Measurements from ENCODE around the gene ROBO4.

Gene ROBO4

GRCh38 chr11:124897674-124898262, at the start of gene ROBO4:
ROBO4 (minus strand) TSS chr11:124897865; CDS start chr11:124897795, 70 bp downstream.
- no peak for DNase-seq (ENCODE audit: low read depth in 1 of 2, low spot score in 1 of 2)

- no peak for DNase-seq (ENCODE audit: low read depth in 1 of 2, low spot score in 1 of 2)
These were observed 49.1 kb upstream of the ROBO4 start for GRCh38 chr11:124946735-124947141.

GRCh38 chr11:124945826-124946225, 48.2 kb upstream of the ROBO4 start:
- DNase-seq (ENCODE audit: low read depth in 1 of 2, low spot score in 1 of 2): no peak

DNA sequence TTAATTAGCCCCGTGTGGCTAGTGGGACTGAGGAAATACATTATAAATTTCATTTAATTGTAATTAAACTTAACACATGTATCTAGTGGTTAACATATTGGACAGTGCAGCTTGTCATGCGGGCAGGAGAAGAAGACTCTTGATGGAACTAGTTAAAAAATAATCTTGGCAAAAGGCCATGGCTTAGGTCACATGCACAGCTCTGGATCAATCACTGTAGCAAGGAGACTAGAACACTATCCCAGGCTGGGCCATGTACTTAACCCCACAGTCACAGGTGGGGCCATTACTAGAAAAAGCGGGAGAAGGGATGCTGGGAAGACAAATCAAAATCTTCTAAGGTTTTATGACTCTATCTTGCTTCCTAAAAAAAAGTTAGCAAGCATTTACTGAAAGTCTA, 46.9 kb upstream of the ROBO4 start:
- no peak for DNase-seq (ENCODE audit: low read depth in 1 of 2, low spot score in 1 of 2)

DNA sequence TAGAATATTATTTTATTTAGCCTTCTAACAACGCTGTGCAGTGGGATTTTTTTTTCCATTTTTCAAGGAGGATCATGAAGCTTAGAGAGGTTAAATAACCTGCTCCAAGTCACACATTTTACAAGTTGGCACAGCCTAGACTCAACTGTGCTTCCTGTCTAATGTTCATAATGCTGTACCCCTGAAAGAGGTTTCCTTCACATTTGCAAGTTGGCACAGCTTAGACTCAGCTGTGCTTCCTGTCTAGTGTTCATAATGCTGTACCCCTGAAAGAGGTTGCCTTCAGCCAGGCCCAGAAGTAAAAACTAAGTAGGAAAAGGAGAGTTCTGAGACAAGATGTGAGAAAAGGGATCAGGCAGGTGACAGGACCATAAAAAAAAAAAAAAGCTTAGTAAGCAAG, 46.1 kb upstream of the ROBO4 start:
- DNase-seq (ENCODE audit: low read depth in 1 of 2, low spot score in 1 of 2): no peak

DNA sequence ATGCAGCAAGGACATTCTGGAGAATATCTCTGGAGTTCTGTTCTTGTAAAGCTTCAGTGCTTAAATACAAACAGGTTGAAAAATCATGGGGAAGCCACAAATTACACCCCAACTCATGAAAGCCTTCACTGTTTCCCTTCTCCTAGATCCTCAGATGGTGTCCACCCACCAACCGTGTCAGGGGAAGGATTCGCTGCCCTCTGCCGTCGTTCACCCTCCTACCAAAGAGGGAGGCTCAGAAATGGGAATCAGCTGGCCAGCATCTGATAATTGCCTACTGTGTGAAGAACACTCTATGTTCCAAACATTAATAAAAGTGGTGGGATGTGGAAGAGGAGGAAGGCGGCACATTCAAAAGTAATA, 45.6 kb upstream of the ROBO4 start:
- DNase-seq (ENCODE audit: low read depth in 1 of 2, low spot score in 1 of 2): no peak

DNA sequence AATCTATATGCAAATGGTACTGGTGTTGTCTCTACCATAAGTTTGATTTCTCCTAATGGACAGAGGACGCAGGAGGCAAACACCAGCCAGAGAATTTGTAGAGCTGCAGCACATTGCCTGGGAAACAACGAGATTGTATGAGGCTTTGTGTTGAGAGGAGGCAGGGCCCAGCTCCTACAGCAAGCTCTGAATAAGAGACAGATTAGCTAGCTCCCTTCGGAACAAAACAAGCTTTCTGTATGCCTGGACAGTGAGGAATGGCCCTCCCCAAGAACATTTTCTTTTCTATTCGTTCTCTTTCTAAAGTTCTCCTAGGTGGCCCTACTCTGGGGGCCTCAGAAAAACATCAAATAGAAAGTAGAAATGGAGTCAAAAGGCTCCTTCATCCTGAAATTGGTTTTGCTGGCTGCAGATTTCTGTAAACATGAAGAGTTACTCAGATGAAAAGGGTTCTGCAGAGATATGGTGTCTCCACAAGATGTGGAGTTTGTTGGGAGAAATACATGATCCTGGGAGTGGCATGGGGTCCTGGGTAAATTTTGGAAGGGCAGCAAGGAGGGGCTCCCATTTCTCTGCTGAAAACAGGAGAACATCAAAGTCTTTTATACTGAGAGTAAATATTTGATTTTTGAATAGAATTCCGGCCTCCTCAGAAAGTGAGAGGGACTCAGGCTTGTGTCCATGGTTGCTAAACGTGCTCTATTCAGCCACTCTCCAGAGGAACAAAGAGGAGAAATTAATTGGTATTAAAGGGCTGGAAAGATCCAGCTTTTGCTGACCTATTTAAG, 45.0 kb upstream of the ROBO4 start:
- DNase-seq (ENCODE audit: low read depth in 1 of 2, low spot score in 1 of 2): no peak

DNA sequence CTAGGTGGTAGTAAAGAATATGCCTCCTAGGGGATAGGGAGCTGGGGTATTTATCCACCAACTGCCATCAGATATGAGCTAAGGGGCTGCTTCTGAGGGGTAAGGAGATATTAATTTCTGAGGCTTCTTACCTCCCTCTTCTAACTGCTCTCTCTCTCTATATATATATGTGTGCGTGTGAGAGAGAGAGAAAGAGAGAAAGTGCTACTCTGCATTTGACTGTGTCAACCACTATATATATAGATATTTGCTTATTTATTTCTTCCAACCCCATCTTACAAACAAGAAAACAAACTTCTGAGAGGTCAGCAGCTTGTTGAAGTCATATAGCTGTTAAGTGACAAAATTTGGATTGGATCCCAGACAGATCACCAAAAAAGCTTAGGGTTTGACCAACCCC, 44.0 kb upstream of the ROBO4 start:
- no peak for DNase-seq (ENCODE audit: low read depth in 1 of 2, low spot score in 1 of 2)

GRCh38 chr11:124938970-124939369, 41.3 kb upstream of the ROBO4 start:
- no peak for DNase-seq (ENCODE audit: low read depth in 1 of 2, low spot score in 1 of 2)

- no peak for DNase-seq (ENCODE audit: low read depth in 1 of 2, low spot score in 1 of 2)
These were observed 40.6 kb upstream of the ROBO4 start for GRCh38 chr11:124938206-124938765.

DNA sequence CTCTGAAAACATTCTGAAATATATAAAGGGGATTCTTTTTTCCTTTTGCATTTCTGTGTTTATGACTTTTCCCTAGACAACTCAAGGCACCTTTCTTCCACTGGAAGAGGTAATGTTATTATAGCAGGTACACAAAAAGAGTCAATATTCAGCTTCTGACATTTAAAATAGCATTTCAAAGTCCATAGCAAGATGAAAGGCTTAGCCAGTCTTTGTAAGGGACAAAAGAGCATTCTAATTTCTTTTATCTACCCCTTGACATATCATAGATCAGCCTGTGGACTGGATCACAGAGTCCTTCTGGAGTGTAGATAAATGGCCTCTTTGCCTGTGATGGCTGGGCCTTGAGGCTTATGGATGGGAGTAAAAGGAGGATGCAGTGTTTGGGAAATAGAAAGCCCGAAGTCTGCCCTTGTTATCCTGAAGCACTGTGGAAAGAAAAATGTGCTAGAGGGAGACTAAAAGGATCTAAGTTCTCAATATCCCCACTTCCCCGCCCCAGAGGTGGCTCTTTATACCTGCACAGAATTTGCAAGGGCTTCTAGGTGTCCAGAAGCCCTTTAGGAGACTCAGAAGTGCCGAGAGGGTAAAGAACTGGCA, 39.8 kb upstream of the ROBO4 start:
- no peak for DNase-seq (ENCODE audit: low read depth in 1 of 2, low spot score in 1 of 2)

DNA sequence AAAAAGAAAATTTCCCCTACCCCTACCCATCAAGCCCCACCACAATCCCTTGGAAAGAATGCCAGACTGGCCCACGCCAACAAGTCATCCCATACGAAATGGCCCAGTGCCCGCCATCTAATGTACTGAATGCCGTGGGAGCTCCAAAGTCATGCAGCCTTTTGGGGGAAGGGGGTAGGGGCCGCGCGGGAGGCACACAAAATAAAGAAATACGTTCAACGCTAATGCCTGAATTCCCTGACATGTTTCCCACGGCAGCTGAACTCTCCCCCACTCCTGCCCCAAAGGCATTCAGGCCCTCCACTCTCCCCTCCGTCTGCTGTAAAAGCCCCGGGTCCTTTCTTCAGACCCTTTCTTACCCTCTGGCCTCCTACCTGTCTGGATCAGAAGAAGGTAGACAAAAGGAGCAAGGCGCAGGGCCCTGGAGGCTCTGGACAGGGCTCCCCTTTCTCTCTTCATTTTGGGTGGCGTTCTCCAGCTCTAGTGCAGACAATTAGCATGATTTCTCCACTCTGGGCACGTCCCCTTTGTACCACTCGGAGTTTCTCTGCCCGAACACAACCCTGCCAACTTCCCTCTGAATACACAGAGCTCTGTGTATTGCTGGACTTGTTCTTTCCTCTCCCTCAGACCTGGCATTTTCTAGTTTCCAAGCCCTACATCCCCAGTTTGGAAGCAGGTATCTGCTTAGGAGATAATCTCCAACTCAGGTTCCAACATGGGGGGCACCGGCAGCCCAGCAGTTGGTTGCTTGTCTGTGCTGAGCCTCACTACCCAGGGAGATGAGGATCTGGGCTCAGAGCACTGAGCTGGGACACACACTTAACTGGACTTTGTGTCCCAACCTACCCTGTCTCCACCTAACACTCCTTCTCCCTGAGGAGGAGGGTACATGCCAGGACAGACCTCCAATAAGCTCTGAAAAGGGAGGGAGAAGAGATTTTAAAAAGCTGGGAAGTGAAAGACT, 38.2 kb upstream of the ROBO4 start, which contains the start of gene HEPACAM:
Gene HEPACAM (minus strand): TSS at position 500 of the 967 bp plus-strand sequence. CDS start 41 bp downstream, at position 459.
- no peak for DNase-seq (ENCODE audit: low read depth in 1 of 2, low spot score in 1 of 2)

GRCh38 chr11:124934862-124935547, 37.3 kb upstream of the ROBO4 start:
- DNase-seq (ENCODE audit: low read depth in 1 of 2, low spot score in 1 of 2): no peak

DNA sequence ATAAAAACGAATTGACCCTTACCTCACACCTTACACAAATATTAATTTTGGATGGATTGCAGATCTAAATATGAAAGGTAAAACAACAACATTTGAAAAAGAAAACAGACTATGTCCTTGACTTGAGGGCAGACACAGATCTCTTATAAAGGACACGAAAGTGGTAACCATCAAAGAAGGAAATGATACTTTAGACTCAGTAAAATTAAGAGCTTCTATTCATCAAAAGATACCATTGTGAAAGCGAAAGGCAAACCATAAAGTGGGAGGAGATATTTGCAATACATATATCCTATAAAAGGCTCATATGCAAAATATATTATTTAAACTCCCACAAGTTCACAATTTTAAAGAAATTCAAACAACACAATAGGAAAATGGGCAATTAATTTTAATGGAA, 33.1 kb upstream of the ROBO4 start:
- DNase-seq (ENCODE audit: low read depth in 1 of 2, low spot score in 1 of 2): no peak

- DNase-seq (ENCODE audit: low read depth in 1 of 2, low spot score in 1 of 2): no peak
These were observed 31.4 kb upstream of the ROBO4 start for GRCh38 chr11:124928942-124929665.

DNA sequence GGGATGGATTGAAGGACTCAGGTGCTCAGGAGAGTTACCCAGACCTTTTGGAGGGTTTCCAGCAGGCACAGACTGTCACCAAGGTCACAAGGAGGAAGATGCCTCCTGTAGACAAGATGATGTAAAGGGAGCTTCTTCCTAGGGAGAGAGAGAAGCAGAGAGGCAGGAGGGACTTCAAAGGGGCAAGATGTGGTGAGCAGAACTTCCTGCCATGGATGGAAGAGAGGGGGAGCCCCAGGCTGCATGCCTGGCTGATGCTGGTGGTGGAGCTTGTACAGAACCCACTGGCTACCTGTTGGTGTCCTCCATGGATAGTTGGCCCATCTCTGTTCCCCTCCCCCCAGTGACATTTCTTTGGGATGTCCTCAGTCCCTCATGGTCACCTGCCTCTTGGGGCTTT, 25.6 kb upstream of the ROBO4 start:
- DNase-seq (ENCODE audit: low read depth in 1 of 2, low spot score in 1 of 2): no peak

DNA sequence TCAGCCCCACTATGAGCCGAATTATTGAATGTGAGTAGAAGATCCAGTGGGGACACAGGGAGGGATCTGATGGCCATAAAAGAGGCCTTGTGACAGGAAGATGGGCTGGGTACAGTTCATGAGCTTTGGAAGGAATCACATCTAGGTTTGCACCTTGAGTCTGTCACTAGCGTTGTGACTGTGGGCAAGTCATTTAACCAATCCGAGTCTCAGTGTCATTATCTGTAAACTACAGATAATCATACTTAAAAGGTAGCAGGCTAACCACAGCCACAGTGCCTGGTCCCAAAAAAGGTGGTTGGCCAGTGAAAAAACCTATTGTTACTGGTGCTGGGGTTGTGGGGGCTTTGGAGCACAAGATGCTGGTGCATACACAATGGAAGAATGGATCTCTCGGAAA, 25.2 kb upstream of the ROBO4 start:
- no peak for DNase-seq (ENCODE audit: low read depth in 1 of 2, low spot score in 1 of 2)

GRCh38 chr11:124920870-124921609, 23.4 kb upstream of the ROBO4 start:
- DNase-seq (ENCODE audit: low read depth in 1 of 2, low spot score in 1 of 2): peak; percentile 52 to 65

DNA sequence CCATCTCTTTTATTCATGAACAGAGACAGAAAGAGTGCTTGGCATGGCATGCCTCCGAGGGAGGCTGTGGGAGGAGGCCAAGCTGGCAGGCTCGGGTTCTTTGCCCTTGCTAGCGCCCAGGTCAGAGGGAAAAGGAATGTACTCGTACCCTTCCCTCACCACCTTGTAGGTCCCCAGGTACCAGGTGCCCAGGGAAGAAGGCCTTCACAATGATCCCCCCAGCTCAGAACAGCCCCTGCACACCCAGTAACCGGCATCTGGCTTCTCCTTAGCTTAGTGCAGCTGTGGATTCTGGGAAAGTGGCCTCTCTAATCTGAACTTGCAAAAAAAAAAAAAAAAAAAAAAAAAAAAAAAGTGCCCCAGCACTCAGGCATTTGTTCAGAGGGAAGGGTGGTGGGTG, 22.7 kb upstream of the ROBO4 start:
- no peak for DNase-seq (ENCODE audit: low read depth in 1 of 2, low spot score in 1 of 2)

All from activated CD4-positive, alpha-beta T cell treated with anti-CD3 and anti-CD28 coated beads, Interleukin-2, amount 50 U/mL, for 24 hours (primary cell).